ENCODE results near the gene KLHDC8B.
A peak's percentile ranks its signal among the peaks of the same experiment; 100 is the strongest.

The KLHDC8B gene

DNA sequence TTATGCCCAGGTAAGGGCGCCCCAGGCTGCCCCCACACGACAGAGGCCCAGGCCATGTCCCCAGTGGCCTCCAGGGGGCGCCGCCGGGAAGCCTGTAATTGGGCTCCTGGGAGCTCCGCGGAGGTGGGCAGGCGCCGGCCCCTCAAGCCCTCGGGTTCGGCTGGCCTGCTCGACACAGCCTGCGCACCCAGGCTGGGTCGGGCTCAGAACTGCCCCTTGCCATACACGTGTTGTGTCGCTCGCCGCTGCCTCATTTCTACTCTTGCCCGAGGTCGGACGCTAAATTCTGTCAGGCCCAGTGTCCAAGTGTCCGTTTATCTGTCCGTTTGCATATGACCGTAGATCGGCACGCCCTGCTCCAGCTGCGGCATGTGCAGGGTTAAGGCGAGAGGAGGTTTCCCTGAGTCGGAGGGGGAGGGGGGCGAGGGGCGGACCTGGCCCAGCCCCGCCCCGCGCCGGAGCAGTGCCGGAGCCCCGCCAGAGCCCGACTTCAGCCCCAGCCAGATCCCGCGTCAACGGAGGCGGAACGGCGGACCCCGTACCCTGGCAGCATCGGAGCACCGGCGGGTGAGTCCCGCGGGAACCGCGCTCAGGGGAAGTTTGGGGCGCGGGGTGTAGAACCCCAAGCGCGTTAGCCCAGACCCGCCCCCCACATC is at the start of gene KLHDC8B:
KLHDC8B (plus strand) TSS at position 480 of the 656 bp plus-strand sequence. CDS start 1,172 bp downstream, outside the sequence.
- peak; percentile 71 for DNase-seq (ENCODE audit: low read depth)

DNA sequence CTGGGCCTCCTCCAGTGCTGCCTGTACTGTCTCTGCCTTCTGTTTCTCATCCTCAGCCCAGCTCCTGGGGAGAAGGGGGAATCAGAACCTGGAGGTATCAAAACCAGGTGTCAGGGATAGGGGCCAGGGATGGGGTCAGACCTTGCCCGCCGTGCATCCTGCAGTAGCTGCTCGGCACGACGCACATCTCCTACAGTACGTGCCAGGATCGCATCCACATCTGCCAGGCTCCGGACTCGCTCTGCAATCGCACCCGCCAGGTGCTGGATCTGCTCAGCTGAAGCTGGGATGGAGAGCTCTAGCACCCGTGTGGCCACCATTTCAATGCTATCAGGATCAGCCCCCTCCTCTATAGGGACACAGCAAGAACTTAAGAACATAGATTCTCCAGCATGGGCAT is 49.4 kb upstream of the KLHDC8B start:
- no peak for DNase-seq (ENCODE audit: low read depth)

DNA sequence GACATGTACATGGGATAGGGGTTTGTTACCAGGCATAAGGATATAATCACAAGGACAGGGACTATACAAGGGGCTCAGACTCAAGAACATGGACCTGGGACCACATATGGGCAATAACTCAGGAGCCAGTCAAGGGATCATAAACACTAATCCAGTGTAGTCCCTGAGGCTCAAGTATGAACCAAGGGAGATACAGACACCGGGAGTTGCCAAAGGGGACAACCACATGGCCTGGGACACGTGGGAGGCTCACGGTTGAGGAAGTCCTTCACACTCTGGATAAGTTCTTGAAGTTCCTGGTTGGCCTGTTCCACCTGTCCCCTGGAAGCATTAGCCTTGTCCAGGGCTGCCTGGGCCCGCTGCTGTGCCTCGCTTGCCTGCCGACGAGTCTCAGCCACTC is 48.9 kb upstream of the KLHDC8B start:
- DNase-seq (ENCODE audit: low read depth) = no peak

DNA sequence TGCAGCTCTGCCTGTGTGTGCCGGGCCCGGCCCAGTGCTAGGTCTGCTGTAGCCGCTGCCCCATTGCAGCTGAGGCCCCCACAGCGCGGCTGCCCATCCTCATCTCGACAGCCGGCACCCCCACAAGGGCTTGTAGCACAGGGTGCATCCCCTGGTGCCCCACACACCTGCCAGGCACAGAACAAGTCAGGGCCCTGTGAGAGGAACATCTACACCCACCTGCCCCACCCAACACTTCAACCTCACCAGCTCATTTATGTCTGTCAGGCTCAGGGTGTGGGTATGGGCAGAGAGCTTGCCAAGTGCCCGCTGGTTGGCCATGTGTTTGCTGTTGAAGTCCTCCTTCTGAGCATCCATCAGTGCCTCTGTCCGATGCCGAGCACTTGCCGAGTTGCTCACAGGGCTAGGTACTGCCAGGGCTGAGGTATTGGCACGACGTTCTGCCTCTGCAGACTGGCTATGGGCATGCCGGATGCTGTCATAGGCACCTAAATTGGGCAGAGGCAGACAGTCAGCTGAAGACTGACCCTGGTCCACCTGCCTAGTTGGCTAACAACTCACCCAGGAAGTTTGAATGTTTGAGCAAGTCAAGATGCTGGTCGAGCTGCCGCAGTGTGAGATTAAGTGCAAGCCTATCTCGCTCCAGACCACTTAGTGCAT is 48.4 kb upstream of the KLHDC8B start:
- no peak for DNase-seq (ENCODE audit: low read depth)

DNA sequence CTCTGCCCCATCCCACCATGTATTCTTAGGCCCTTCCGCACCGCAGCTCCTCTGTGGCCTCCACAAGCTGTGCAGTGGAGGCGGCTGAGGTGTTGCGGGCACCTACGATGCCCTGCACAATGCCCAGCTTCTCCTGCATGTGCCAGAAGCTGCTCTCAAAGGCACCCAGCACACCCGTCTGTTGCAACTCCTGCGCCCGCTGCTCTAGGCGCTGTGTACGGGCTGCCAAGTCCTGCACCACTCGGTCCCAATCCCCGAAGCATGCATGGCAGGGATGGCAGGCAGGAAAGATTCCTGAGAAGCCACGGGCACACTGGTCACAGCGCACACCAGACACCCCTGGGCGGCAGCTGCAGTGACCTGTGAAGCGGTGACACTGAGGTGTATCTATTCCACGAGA is 47.7 kb upstream of the KLHDC8B start:
- DNase-seq (ENCODE audit: low read depth) = no peak

DNA sequence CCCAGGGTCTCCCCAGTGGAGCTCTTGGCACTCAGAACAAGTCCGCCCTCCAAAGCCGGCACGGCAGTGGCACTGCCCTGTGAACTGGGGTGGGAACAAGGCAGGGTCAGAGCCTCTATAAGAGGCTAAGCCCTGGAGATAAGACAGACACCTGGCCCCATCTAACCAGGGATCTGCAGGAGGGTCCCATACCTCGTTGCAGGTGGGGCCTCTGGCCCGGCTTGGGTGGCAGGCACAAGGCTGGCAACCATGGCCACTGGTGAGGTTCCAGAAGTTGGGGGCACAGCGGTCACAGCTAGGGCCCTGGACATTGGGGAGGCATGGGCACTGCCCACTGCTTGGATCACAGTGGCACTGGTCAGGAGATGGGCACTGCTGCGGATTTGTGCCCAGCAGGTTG is 47.2 kb upstream of the KLHDC8B start:
- no peak for DNase-seq (ENCODE audit: low read depth)

DNA sequence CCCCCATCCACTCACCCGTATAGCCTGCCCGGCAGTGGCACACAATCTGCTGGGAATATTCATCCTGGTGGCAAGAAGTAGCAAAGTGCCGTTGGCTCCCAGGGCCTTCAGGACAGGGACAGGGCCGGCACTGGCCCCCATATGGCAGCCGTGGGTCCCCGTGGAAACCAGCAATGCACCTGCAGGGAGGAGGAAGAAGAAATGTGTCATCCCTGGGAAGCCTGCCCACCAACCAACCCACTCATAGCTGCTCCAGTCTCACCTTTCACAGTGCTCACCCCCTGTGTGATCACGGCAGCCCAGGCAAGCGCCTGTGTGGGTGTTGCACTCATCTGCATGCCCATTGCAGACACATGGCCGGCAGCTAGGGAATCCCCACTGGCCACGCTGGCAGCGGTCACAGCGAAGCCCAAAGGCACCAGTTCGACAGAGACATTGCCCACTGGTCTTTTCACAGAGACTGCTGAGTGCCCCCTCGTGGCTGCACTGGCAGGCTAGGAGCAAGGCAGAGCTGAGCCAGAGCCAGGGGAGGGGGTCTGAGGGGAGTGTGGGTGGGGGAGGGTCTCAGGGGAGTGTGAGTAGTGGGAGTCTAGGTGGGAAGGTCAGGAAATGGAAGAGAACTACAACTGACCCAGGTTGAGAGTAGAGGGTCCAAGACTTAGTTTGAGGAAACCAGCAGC is 46.3 kb upstream of the KLHDC8B start:
- no peak for DNase-seq (ENCODE audit: low read depth)

DNA sequence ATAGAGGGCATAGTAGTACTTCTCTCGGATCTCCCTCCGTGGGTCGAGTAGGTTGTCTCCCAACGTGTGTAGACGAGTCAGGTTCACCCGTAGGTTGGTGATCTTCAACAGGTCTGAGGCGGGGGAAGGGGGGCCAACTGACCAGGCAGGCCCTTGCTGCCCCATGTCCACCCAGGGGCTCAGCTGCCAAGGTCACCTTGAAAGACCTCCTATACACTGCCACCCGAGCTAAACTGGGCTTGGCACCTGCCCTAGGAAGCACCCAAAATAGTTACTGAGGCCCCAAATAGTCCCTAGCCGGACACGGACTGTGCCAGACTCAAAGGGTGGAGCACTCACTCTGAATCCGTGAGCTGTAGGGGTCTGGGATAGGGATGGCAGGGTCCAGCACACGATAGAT is 40.4 kb upstream of the KLHDC8B start:
- DNase-seq (ENCODE audit: low read depth) = no peak

DNA sequence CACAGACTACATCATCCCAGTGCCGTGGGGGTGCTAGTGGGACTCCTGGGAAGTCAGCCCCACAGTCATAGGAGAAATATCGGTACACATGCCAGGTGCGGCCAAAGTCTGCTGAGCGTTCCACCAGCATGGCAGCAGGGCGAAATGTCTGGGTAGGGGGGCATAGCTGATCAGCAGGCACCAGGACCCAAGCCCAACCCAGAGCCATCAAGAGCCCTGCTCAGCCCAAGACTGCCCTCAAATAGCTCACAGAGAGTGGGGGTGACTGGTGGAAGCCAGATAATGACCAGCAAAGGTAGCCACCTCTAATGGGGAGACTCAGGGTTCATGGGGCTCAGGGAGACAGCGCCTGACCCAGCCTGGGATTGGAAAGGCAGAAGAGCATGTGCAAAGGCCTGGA is 39.8 kb upstream of the KLHDC8B start:
- DNase-seq (ENCODE audit: low read depth) = no peak

DNA sequence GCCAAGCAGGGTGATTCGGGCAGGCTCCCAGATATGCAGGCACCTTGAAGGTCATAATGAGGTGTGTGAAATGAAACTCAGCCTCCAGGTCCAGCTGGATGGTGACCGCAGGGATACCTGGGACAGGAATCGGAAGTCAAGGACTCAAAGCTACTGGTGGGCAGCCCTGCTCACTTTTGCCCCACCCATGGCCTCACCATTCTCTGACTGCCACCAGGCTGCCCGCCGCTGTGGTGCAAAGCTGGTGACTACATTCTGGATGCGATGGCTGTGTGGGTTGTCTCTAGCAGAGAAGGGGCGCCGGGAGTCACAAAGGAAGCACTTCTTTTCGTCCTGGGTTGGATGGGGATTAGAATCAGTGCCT is 39.3 kb upstream of the KLHDC8B start:
- no peak for DNase-seq (ENCODE audit: low read depth)

DNA sequence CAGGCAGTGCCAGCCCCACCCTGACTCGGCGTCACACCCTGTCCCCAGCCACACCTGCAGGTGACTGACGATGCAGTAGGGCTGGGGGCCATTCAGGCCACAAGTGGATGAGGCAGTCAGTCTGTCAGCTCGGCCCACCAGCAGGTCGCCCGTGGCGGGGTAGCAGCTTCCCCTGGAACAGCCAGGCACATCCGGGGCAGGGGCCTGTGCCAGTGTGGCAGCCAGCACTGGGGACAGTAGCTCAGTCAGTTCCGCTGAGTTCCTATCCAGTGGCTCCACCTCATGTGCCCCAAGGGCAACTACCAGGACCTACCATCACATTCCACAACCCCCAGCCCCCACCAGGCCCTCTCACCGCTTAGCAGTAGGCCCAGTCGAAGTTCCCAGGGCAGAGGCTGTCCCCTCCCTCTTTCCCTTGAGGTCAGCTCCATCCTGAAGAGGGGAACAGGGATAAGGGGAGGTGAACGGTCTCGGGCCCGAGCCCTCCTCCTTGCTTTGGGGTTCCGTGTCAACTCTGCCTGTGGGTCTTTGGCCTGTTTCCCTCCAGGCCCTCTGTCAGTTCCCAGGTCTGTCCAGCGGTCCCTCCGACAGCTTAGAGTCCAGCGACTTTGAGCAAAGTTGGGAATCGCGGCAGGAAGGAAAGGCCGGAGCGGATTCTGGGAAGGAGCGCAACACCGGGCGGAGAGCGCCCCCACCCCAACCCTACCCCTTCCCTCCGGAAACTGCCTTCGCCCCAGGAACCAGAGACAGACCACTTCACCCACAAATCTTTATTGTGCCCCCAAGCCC is 38.8 kb upstream of the KLHDC8B start, which contains the start of gene LAMB2:
LAMB2 (minus strand) TSS at position 614 of the 789 bp plus-strand sequence; CDS start at position 431, 183 bp downstream.
- DNase-seq (ENCODE audit: low read depth) = peak; percentile 69

DNA sequence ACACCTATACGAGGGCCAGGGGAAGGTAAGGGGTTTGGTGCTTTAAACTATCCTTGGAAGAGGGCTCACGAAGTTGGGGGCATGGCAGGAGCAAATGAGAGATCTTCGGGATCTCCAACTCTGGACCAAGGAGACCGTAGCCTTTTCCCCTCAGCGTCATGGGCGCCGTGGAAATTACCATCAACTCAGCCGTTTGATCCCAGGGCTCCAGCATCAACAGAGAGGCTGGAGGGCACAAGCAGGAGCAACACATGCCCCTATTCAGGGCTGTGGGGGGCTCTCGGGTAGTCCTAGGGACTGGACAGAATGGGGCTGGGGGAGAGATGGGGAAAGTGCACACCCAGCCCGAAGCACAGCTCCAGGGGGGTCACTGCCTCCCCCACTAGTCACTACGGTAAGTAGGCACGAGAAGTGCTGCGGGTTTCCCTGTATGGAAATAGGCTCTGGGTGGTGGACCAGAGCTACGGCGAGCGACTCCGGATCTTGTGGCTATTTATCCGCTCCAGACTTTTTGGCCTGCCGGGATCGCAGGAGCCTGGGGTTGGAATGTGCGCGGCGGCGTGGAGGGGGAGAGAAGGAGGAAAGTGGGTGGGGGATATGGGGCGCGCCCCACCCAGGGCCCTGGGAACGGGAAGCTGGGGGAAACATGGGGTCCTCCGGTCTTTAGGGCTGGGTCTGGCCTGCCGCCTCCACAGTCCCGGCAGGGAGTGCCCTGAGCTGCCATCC is 38.0 kb upstream of the KLHDC8B start:
- peak; percentile 82 for DNase-seq (ENCODE audit: low read depth)

DNA sequence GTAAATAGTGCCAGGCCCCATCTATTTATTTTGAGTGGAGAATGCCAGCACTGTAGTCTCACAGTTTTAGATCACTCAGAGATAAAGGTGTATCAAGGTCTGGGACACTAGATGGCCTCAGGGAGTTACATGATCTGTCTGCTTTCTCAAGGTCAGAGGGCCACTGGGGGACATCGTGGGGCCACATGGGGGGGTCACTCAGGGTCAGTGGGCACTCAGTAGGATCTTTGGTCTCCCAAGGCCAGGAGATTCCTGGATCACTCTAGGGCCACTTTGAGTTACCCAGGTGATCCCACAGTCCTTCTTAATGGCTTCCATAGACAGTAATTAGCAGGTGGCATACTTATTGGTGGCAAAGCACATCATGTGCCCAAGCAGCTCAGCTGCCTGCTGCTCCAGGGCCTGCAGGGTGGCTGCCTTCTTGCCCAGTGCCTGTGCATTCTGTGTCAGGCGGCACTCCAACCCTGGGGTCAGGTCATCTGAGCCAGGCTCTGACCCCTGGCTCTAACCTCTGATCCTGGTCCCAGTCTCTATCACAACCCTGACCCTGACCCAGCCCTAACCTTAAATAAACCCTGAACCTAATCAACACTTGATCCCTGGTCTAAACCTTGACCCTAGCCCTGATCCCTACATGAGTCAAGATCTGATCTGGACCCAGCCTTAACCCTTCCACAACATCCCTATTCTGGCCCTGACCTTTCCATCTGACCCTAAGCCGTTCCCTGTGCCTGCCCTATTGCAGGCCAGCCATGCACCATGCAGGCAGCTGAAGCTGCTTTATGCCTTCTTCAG is 36.7 kb upstream of the KLHDC8B start:
- DNase-seq (ENCODE audit: low read depth) = no peak

DNA sequence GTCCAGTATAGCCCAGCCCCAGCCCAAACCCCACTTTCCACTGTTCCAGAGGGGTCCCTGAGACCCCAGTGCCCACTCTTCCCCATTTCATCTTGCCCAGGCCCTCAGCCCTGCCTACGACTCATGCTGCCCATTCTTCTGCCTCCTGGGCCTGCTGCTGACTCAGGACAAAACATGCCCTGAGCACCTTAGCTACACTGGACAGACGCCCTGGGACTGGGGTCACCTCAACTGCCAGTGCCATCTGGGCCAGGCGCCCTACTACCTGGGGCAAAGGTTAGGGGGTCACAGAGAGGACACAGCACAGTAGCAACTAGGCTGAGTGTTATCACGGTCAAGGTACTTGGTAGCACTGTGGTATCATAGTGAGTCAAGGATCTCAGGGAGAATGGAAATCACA is 35.9 kb upstream of the KLHDC8B start:
- no peak for DNase-seq (ENCODE audit: low read depth)

DNA sequence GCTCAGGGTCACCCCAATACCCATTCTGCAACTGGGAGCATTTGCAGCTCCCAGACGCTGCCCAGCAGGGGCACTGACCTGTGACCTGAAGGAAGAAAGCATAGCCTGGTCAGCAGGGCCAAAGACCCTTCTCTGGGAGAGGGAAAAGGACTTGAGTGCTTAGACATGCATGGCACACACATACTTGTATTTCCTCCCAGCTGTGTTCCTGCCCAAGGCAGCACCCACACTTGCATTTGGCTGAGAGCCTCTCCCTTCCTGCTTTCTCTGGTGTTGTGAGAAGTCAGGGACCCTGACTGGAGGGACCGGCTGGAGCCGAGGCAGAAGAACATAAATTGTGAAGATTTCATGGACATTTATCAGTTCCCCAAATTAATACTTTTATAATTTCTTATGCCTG is 31.3 kb upstream of the KLHDC8B start:
- no peak for DNase-seq (ENCODE audit: low read depth)

DNA sequence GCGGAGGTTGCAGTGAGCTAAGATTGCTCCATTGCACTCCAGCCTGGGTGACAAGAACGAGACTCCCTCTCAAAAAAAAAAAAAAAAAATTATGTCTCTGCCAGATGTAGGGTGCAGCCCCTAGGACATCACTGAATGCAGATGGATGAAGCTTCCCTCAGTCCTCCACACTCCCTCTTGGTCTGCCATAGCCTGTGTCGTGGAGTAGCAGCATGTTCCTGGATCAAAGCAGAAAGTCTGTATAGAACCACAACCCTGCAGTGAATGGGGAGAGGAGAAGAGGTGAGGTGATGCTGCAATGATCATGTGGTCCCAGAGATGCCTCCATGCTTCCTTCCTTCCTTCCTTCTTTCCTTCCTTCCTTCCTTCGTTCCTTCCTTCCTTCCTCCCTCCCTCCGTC is 23.2 kb upstream of the KLHDC8B start:
- DNase-seq (ENCODE audit: low read depth) = no peak

DNA sequence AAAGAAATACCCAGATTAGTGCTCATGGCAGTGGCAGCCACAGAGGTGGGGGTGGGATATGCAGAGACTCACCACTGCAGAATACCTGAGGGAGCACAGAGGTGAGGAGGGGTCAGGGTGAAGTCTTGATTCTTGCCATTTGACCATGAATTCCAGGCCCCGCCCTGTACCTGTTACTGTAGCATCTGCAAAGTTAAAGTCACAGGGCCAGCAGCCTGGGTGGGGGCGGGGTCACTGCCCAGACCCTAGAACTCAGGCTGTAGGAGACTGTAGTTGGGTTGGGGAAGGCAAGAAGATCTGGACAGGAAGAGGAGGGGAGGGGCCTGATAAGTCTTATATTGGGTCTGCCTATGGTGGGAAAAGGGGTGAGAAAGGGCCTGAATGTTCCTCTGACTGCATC is 19.8 kb upstream of the KLHDC8B start:
- DNase-seq (ENCODE audit: low read depth) = no peak

DNA sequence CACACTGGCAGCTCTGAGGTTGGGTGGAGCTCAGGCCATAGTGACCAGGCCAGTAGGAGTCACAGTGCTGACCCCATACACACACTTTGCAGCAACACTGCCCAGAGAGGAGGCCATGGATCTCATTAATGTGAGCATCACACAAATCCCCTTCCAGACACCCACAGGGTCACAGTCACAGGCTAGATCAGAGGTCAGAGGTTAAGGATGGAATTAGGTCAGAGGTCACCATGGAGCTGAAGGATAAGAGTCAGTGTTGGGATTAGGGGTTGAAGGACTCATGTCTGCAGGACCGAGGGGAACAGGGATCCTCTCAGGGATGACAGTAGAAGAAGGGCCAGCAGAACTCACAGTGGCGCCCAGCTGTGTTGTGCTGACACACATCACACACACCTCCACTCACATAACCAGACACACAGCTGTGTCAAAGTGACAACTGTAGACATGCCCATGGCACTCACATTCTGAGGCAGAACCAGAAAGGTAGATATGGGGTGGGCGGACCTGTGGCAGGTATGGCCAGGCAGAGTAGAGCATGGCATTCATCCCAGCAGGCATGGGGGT is 18.0 kb upstream of the KLHDC8B start:
- no peak for DNase-seq (ENCODE audit: low read depth)

DNA sequence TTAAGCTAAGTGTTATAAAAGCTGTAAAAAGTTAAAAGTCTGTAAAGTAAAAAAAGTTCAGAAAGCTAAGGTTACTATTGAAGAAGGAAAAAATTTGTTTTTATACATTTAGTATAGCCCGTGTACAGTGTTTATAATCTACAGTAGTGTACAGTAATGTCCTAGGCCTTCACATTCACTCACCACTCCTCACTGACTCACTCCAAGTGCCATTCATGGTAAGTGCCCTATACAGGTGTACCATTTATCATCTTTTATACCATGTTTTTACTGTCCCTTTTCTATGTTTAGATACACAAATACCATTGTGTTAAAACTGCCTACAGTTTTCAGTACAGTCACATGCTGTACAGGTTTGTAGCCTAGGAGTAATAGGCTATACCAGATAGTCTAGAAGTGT is 14.1 kb upstream of the KLHDC8B start:
- DNase-seq (ENCODE audit: low read depth) = no peak

DNA sequence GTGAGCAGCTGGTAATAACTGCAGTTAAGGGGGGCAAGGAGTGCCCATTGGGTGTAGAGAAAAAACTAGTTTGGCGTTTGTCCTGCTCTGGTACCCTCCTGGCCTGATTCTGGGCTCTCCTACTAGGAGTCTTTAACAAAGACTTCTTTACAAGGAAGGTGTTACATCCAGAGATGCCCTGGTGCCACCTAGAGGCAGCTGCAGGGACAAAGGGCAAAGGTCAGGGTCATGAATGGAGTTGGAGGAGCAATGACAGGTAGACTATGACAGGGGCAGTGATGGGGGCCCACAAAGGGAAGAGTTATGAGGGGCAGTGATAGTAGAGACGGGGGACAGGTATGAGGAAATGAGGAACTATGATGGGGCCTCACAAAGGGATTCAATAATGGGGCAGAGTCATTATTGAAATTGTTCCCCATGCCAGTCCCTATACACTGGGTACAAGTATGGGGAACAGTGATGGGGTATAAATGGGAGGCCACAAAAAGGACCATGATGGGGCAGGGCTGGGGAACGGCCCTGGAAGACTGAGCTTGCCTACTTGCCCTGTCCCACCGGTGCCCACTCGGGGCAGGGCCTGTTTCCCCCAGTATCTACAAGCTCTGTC is 13.2 kb upstream of the KLHDC8B start:
- no peak for DNase-seq (ENCODE audit: low read depth)

Measured in stromal cell of bone marrow (primary cell).